Measurements from ENCODE around the gene SERINC1. TPM values are rescaled to one million over a fixed set of nuclear protein-coding genes. Genes with fewer than 3 reads are reported as not detected.

Gene SERINC1
- polyA plus RNA-seq, 2 of the 4 experiments (the other 2 are of a cell fraction), result 71.6 to 112 TPM

GRCh38 chr6:122408240-122408639 lies 63.4 kb downstream of the SERINC1 start:
- no peak for ATAC-seq
- DNase-seq (ENCODE audit: low read depth in 1 of 2, low spot score in 1 of 2), result no peak
- Histone ChIP-seq H3K4me1 (no peaks in the 10 kb centered on the region), H3K4me2 (no peak overlapping the region), H3K27ac (no peak overlapping the region), H3K4me3 (no peak overlapping the region), H3K9me3 (no peaks in the 10 kb centered on the region)
- no peak for FAIRE-seq
- 84% methylated on average over 1 of the region's 1 CpG for WGBS (ENCODE audit: missing lambda C conversion rate)
- CTCF ChIA-PET, result no interaction called here
- POLR2A ChIA-PET, result interaction anchor here (0.7 kb wide), 1 partner anchor 9 kb away, joined by 3 read pairs; the partner anchor contains the start of gene HSF2
- peak; percentile 7 for TF ChIP-seq MAFK (IDR thresholded peaks at IDR 0.05; ENCODE audit: partially characterized antibody)
- no peak for TF ChIP-seq E2F6 (IDR thresholded peaks at IDR 0.05; ENCODE audit: borderline replicate concordance, low read depth)

- Histone ChIP-seq H3K4me3 (no peak overlapping the region), H3K27ac (no peak overlapping the region), H3K4me2 (no peak overlapping the region), H3K4me1 (no peaks in the 10 kb centered on the region), H3K9me3 (no peaks in the 10 kb centered on the region)
- TF ChIP-seq REST (IDR thresholded peaks at IDR 0.05), result no peak
- TF ChIP-seq TP53 (CRISPR knock-in tag; IDR thresholded peaks at IDR 0.05), result no peak
- TF ChIP-seq ZC3H11A (IDR thresholded peaks at IDR 0.05), result no peak
- no peak for TF ChIP-seq EHF (CRISPR knock-in tag; IDR thresholded peaks at IDR 0.05)
- TF ChIP-seq FOSB (CRISPR knock-in tag; IDR thresholded peaks at IDR 0.05), result no peak
- no peak for TF ChIP-seq MYC (IDR thresholded peaks at IDR 0.05; ENCODE audit: borderline replicate concordance, low read length)
- no peak for TF ChIP-seq FOXS1 (CRISPR knock-in tag; IDR thresholded peaks at IDR 0.05)
- no peak for TF ChIP-seq ESRRA (IDR thresholded peaks at IDR 0.05; ENCODE audit: borderline replicate concordance, low read length)
- no peak for TF ChIP-seq BHLHE40 (IDR thresholded peaks at IDR 0.05; ENCODE audit: low read depth, low read length)
- no peak for TF ChIP-seq MAX (IDR thresholded peaks at IDR 0.05)
- TF ChIP-seq USF2 (IDR thresholded peaks at IDR 0.05), result no peak
- no peak for TF ChIP-seq EHMT2 (IDR thresholded peaks at IDR 0.05; ENCODE audit: low read depth)
- no peak for TF ChIP-seq TFCP2L1 (CRISPR knock-in tag; IDR thresholded peaks at IDR 0.05)
- TF ChIP-seq KDM1A (IDR thresholded peaks at IDR 0.05; ENCODE audit: low read depth), result no peak
- no peak for TF ChIP-seq KDM5A (IDR thresholded peaks at IDR 0.05)
- POLR2A ChIA-PET, result interaction anchor here (0.7 kb wide), 1 partner anchor 8 kb away, joined by 3 read pairs; the partner anchor contains the start of gene HSF2
- no peak for ATAC-seq
- no peak for DNase-seq (ENCODE audit: low read depth in 1 of 2, low spot score in 1 of 2)
- CTCF ChIA-PET, result no interaction called here
- WGBS (ENCODE audit: missing lambda C conversion rate), result 77% methylated on average over 4 of the region's 4 CpGs
- FAIRE-seq, result no peak
These were observed 63.9 kb downstream of the SERINC1 start for GRCh38 chr6:122407712-122408111.

- no peak overlapping the region for H3K4me2 ChIP-seq
- ATAC-seq, result no peak
- peaks cover 4% of the 10 kb centered on the region; the same call in 1 of the 3 replicates for H3K4me1 ChIP-seq
- DNase-seq (ENCODE audit: low read depth in 1 of 2, low spot score in 1 of 2), result no peak
- TF ChIP-seq HOXB13 (CRISPR knock-in tag; IDR thresholded peaks at IDR 0.05; ENCODE audit: low read depth), result no peak
- TF ChIP-seq ESRRA (IDR thresholded peaks at IDR 0.05; ENCODE audit: borderline replicate concordance, low read length), result no peak
- no peak for TF ChIP-seq HEYL (CRISPR knock-in tag; IDR thresholded peaks at IDR 0.05)
- no peak for TF ChIP-seq RAD21 (conservative IDR thresholded peaks at IDR 0.05 in 1 of 2, IDR thresholded peaks at IDR 0.05 in 1 of 2)
- TF ChIP-seq CHD2 (IDR thresholded peaks at IDR 0.05; ENCODE audit: low read length, partially characterized antibody), result no peak
- no peak for TF ChIP-seq E2F6 (IDR thresholded peaks at IDR 0.05; ENCODE audit: borderline replicate concordance, low read depth)
- no peak for TF ChIP-seq POLR2A (IDR thresholded peaks at IDR 0.05; ENCODE audit: low read length)
- no peak for TF ChIP-seq PBX3 (IDR thresholded peaks at IDR 0.05)
- CTCF ChIA-PET, result no interaction called here
- H3K9me3 ChIP-seq, result no peaks in the 10 kb centered on the region
- no peak overlapping the region for H3K4me3 ChIP-seq
- POLR2A ChIA-PET, result no interaction called here
- WGBS (ENCODE audit: missing lambda C conversion rate), result 90% methylated on average over 1 of the region's 1 CpG
- H3K27ac ChIP-seq, result no peak overlapping the region
- no peak for FAIRE-seq
These were observed 65.4 kb downstream of the SERINC1 start for GRCh38 chr6:122406187-122406586.
